Caco-2 (cell line): ENCODE results near the gene PCK2. TPM values are rescaled to one million over a fixed set of nuclear protein-coding genes. Genes with fewer than 3 reads are reported as not detected.

Experiments
- BruUV-seq: library from RNA; stranded (reverse); fragments of 400-500 nt; replicated peaks from 2 replicates; lab custom pipeline; 2021; lab: Mats Ljungman, UMichigan
- CTCF ChIA-PET: fragments of 300-600 bp; sonication (Branson Sonifier 250); formaldehyde crosslinking; loops from one replicate; lab custom pipeline; 2022; ENCODE audit warnings: antibody characterized with exemption; lab: Charles Lee
- POLR2A ChIA-PET: fragments of 300-600 bp; sonication (Branson Sonifier 250); formaldehyde crosslinking; loops from one replicate; lab custom pipeline; 2022; ENCODE audit warnings: antibody characterized with exemption; lab: Charles Lee
- DNase-seq, 2 experiments: peaks; one replicate each; pipeline versions ENCODE4 v3.0.0 to v3.0.0-alpha.2; 2020 to 2022
- H3K27me3 ChIP-seq: replicated peaks from 2 replicates; pipeline ENCODE4 v1.6.0; 2011; ENCODE audit warnings: low read length; ENCODE audit not compliant: control insufficient read depth, insufficient read depth
- H3K36me3 ChIP-seq: 2 replicates; pipeline ENCODE4 v1.5.1; 2011; ENCODE audit warnings: low read length; ENCODE audit not compliant: control insufficient read depth, insufficient read depth
- H3K4me1 ChIP-seq: fragments of 250-450 bp; sonication (Bioruptor Pico); 2 replicates; pipeline ENCODE4 v1.5.1; 2020; ENCODE audit warnings: mild to moderate bottlenecking
- H3K4me3 ChIP-seq: 2 replicates; pipeline ENCODE4 v1.5.1; 2011; ENCODE audit warnings: low read depth, mild to moderate bottlenecking, control low read depth, low read length
- H3K9me3 ChIP-seq: fragments of 250-450 bp; sonication (Bioruptor Pico); 2 replicates; pipeline ENCODE4 v1.5.1; 2020; ENCODE audit warnings: mild to moderate bottlenecking, moderate library complexity
- H3K27ac Mint-ChIP-seq: one replicate; pipeline ENCODE4 v1.8.0; 2022; ENCODE audit warnings: mixed read lengths; ENCODE audit not compliant: unreplicated experiment
- H3K27me3 Mint-ChIP-seq: one replicate; pipeline ENCODE4 v1.8.0; 2022; ENCODE audit warnings: mixed read lengths; ENCODE audit not compliant: insufficient read depth, unreplicated experiment
- H3K36me3 Mint-ChIP-seq: one replicate; pipeline ENCODE4 v1.8.0; 2022; ENCODE audit warnings: mild to moderate bottlenecking, mixed read lengths; ENCODE audit not compliant: insufficient read depth, unreplicated experiment
- H3K4me1 Mint-ChIP-seq: one replicate; pipeline ENCODE4 v1.8.0; 2022; ENCODE audit warnings: low read depth, mixed read lengths; ENCODE audit not compliant: unreplicated experiment
- H3K4me3 Mint-ChIP-seq: one replicate; pipeline ENCODE4 v1.8.0; 2022; ENCODE audit warnings: mild to moderate bottlenecking, moderate library complexity, mixed read lengths; ENCODE audit not compliant: unreplicated experiment
- H3K9me3 Mint-ChIP-seq: one replicate; pipeline ENCODE4 v1.8.0; 2022; ENCODE audit warnings: mixed read lengths; ENCODE audit not compliant: unreplicated experiment
- intact Hi-C: fragments of 100-400 bp; cut with micrococcal nuclease; formaldehyde crosslinking; loops from one replicate; pipeline ENCODE4 v1.10.0; 2022; ENCODE audit not compliant: unreplicated experiment
- microRNA-seq: library from miRNA; unstranded; fragments of <30 nt; microRNA quantifications from one replicate; pipeline ENCODE4 v1.2.0, GENCODE V29; 2022
- total RNA-seq: library from RNA; stranded (reverse); gene quantifications from 2 replicates; pipeline ENCODE4 v1.2.3, GENCODE V29; 2022
- TF ChIP-seq, protein P1 (sequence below), 2 experiments: fragments of 200-600 bp in 1 of 2; IDR thresholded peaks; 1 replicate in 1 of 2; 2 replicates in 1 of 2; pipeline versions ENCODE4 v1.5.1 to v1.8.0; 2011 to 2022; ENCODE audit warnings: antibody characterized with exemption in 1 of 2, control low read depth in 1 of 2, inconsistent platforms in 1 of 2, low read depth in 1 of 2, low read length in 1 of 2, mild to moderate bottlenecking in 1 of 2, moderate library complexity in 1 of 2; ENCODE audit not compliant: insufficient read depth in 1 of 2, severe bottlenecking in 1 of 2, unreplicated experiment in 1 of 2

PCK2 gene
- total RNA-seq, 1 experiment from 2014 or later, result 146 TPM

- no peaks in the 10 kb centered on the region for H3K27me3 Mint-ChIP-seq
- H3K4me3 ChIP-seq, result no peak overlapping the region
- no peaks in the 10 kb centered on the region for H3K9me3 Mint-ChIP-seq
- no peak overlapping the region for H3K27ac Mint-ChIP-seq
- DNase-seq, result no peak
- CTCF ChIA-PET, result no interaction called here
- H3K9me3 ChIP-seq, result no peaks in the 10 kb centered on the region
- H3K27me3 ChIP-seq, result no peaks in the 10 kb centered on the region
- peaks cover 6% of the 10 kb centered on the region for H3K4me1 ChIP-seq
- no peaks in the 10 kb centered on the region for H3K4me1 Mint-ChIP-seq
- TF ChIP-seq, protein P1, sequence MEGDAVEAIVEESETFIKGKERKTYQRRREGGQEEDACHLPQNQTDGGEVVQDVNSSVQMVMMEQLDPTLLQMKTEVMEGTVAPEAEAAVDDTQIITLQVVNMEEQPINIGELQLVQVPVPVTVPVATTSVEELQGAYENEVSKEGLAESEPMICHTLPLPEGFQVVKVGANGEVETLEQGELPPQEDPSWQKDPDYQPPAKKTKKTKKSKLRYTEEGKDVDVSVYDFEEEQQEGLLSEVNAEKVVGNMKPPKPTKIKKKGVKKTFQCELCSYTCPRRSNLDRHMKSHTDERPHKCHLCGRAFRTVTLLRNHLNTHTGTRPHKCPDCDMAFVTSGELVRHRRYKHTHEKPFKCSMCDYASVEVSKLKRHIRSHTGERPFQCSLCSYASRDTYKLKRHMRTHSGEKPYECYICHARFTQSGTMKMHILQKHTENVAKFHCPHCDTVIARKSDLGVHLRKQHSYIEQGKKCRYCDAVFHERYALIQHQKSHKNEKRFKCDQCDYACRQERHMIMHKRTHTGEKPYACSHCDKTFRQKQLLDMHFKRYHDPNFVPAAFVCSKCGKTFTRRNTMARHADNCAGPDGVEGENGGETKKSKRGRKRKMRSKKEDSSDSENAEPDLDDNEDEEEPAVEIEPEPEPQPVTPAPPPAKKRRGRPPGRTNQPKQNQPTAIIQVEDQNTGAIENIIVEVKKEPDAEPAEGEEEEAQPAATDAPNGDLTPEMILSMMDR (IDR thresholded peaks at IDR 0.05; ENCODE audit: insufficient read depth in 1 of 2, low read depth in 1 of 2, low read length in 1 of 2, severe bottlenecking in 1 of 2, unreplicated experiment in 1 of 2), result no peak
- POLR2A ChIA-PET, result interaction anchor here (1.0 kb wide), 1 partner anchor 10 kb away, joined by 5 read pairs; the partner anchor contains the start of gene EMC9
- no peak overlapping the region for H3K4me3 Mint-ChIP-seq
- intact Hi-C loops, result no loop called here
- peaks cover 4% of the 10 kb centered on the region; the same call in 1 of the 2 replicates for H3K36me3 ChIP-seq
- H3K36me3 Mint-ChIP-seq, result peaks cover 69% of the 10 kb centered on the region
- no TSS peak for BruUV-seq
Observed at GRCh38 chr14:24150993-24151392, 56.9 kb downstream of the PCK2 start.

GRCh38 chr14:24151404-24152080 is 57.4 kb downstream of the PCK2 start:
- Histone ChIP-seq H3K4me3 (no peak overlapping the region), H3K4me1 (peaks cover 6% of the 10 kb centered on the region), H3K27me3 (no peaks in the 10 kb centered on the region), H3K9me3 (no peaks in the 10 kb centered on the region), H3K36me3 (peaks cover 4% of the 10 kb centered on the region; the same call in 1 of the 2 replicates)
- intact Hi-C loops, result no loop called here
- no peaks in the 10 kb centered on the region for H3K4me1 Mint-ChIP-seq
- no peak for DNase-seq
- CTCF ChIA-PET, result interaction anchor here (0.6 kb wide), 1 partner anchor 38 kb away, joined by 3 read pairs; no protein-coding TSS in a partner anchor
- POLR2A ChIA-PET, result interaction anchor here (1.0 kb wide), 1 partner anchor 11 kb away, joined by 5 read pairs; the partner anchor contains the start of gene EMC9
- H3K27ac Mint-ChIP-seq, result no peak overlapping the region
- TF ChIP-seq, protein P1 (IDR thresholded peaks at IDR 0.05; ENCODE audit: insufficient read depth in 1 of 2, low read depth in 1 of 2, low read length in 1 of 2, severe bottlenecking in 1 of 2, unreplicated experiment in 1 of 2), result no peak
- H3K4me3 Mint-ChIP-seq, result no peak overlapping the region
- no peaks in the 10 kb centered on the region for H3K9me3 Mint-ChIP-seq
- no peaks in the 10 kb centered on the region for H3K27me3 Mint-ChIP-seq
- peaks cover 66% of the 10 kb centered on the region for H3K36me3 Mint-ChIP-seq
- no TSS peak for BruUV-seq

Small RNA genes within 50 kb of the gene (microRNA-seq; reads per million reads assigned to microRNA genes)
- gene MIR7703, result not detected

Other genes starting within 250 kb of the PCK2 start
- gene DHRS4, start 140.5 kb upstream of the PCK2 start, total RNA-seq, result 8.0 and 8.6 TPM in 2 replicates
- 7.2 and 7.8 TPM in 2 replicates for gene DHRS4L2, start 105.4 kb upstream of the PCK2 start, total RNA-seq
- 0.88 and 1.00 TPM in 2 replicates for gene CARMIL3, start 42.3 kb upstream of the PCK2 start, total RNA-seq
- not detected in 2 replicates for gene CPNE6, start 22.7 kb upstream of the PCK2 start, total RNA-seq
- gene DCAF11, start 20.5 kb downstream of the PCK2 start, total RNA-seq, result 58.1 and 65.9 TPM in 2 replicates
- 2.1 and 2.3 TPM in 2 replicates for gene NRL, start 20.6 kb downstream of the PCK2 start, total RNA-seq
- 0.39 and 0.44 TPM in 2 replicates for gene FITM1, start 36.3 kb downstream of the PCK2 start, total RNA-seq
- gene PSME1, start 41.9 kb downstream of the PCK2 start, total RNA-seq, result 130 and 141 TPM in 2 replicates
- 31.1 and 32.4 TPM in 2 replicates for gene EMC9, start 47.3 kb downstream of the PCK2 start, total RNA-seq
- gene PSME2, start 52.3 kb downstream of the PCK2 start, total RNA-seq, result 142 and 145 TPM in 2 replicates
- 72.2 and 77.6 TPM in 2 replicates for gene RNF31, start 53.2 kb downstream of the PCK2 start, total RNA-seq
- gene IRF9, start 67.0 kb downstream of the PCK2 start, total RNA-seq, result 54.1 and 55.4 TPM in 2 replicates
- gene REC8, start 77.8 kb downstream of the PCK2 start, total RNA-seq, result 8.4 and 10.6 TPM in 2 replicates
- gene IPO4, start 94.5 kb downstream of the PCK2 start, total RNA-seq, result 85.4 and 95.8 TPM in 2 replicates
- 41.9 and 47.1 TPM in 2 replicates for gene TM9SF1, start 101.1 kb downstream of the PCK2 start, total RNA-seq
- not detected in 2 replicates for gene TSSK4, start 111.4 kb downstream of the PCK2 start, total RNA-seq
- 57.7 and 58.7 TPM in 2 replicates for gene CHMP4A, start 119.2 kb downstream of the PCK2 start, total RNA-seq
- 19.6 and 20.5 TPM in 2 replicates for gene MDP1, start 121.8 kb downstream of the PCK2 start, total RNA-seq
- 210 and 218 TPM in 2 replicates for gene NEDD8, start 138.1 kb downstream of the PCK2 start, total RNA-seq
- 76.9 and 80.1 TPM in 2 replicates for gene GMPR2, start 138.6 kb downstream of the PCK2 start, total RNA-seq
- 33.4 and 34.4 TPM in 2 replicates for gene TINF2, start 148.3 kb downstream of the PCK2 start, total RNA-seq
- gene TGM1, start 168.9 kb downstream of the PCK2 start, total RNA-seq, result 5.9 and 6.1 TPM in 2 replicates
- gene RABGGTA, start 177.3 kb downstream of the PCK2 start, total RNA-seq, result 27.1 and 30.4 TPM in 2 replicates
- gene DHRS1, start 205.5 kb downstream of the PCK2 start, total RNA-seq, result 15.6 and 18.1 TPM in 2 replicates
- 35.1 and 38.3 TPM in 2 replicates for gene NOP9, start 205.5 kb downstream of the PCK2 start, total RNA-seq
- gene CIDEB, start 213.7 kb downstream of the PCK2 start, total RNA-seq, result 3.5 and 7.2 TPM in 2 replicates
- gene LTB4R2, start 215.8 kb downstream of the PCK2 start, total RNA-seq, result 10.3 and 12.3 TPM in 2 replicates
- gene LTB4R, start 217.2 kb downstream of the PCK2 start, total RNA-seq, result 7.3 and 7.8 TPM in 2 replicates
- 0.57 and 0.60 TPM in 2 replicates for gene ADCY4, start 240.8 kb downstream of the PCK2 start, total RNA-seq
- 1.5 TPM in 2 replicates for gene RIPK3, start 245.7 kb downstream of the PCK2 start, total RNA-seq